GM10266 (cell line): ENCODE results near the gene IFNAR1.
A peak's percentile ranks its signal among the peaks of the same experiment; 100 is the strongest.
"Not testable (repeated sequence)": the region's sequence is repeated elsewhere in the genome, so short reads cannot be mapped to it uniquely, and the experiment has no call there.

Source experiments
- DNase-seq: peaks from one replicate; pipeline ENCODE4 v3.0.0; 2012; ENCODE audit errors: extremely low spot score
- TF ChIP-seq, protein P1 (sequence below): IDR thresholded peaks from 2 replicates; pipeline ENCODE4 v1.5.1; 2012; ENCODE audit warnings: mild to moderate bottlenecking, low read depth; ENCODE audit not compliant: control insufficient read depth, insufficient read depth; ENCODE audit errors: missing control alignments

The IFNAR1 gene

DNA sequence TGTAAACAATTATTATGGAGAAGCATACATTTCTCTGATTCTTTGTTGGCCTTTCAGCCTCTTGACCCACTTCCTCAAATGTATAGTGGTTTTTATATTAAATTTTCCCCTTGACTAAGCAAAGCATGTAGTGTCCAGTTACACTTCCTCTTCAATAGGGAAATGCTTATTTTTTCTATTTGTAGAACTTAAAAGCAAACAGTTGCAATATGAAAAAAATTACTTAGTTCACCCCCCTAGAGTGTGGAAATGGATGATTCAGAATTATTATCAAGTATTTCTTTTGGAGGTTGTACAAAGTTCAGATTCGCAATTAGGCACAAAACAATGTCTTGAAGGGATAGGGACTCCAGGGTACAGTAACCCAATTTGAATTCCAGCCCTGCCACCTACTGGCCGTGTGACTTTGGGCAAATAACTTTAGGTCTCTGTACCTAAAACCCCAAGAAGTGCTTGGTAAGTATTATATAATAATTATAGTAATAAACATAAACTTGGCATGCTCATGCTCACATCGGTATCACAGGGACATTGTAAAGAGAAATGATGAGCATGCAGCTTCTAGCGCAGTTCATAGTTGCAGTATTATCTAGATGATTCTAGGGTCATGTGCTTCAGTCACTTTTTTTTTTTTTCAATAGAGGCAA is 49.8 kb downstream of the IFNAR1 start:
- peak; percentile 37 for DNase-seq
- TF ChIP-seq, protein P1, sequence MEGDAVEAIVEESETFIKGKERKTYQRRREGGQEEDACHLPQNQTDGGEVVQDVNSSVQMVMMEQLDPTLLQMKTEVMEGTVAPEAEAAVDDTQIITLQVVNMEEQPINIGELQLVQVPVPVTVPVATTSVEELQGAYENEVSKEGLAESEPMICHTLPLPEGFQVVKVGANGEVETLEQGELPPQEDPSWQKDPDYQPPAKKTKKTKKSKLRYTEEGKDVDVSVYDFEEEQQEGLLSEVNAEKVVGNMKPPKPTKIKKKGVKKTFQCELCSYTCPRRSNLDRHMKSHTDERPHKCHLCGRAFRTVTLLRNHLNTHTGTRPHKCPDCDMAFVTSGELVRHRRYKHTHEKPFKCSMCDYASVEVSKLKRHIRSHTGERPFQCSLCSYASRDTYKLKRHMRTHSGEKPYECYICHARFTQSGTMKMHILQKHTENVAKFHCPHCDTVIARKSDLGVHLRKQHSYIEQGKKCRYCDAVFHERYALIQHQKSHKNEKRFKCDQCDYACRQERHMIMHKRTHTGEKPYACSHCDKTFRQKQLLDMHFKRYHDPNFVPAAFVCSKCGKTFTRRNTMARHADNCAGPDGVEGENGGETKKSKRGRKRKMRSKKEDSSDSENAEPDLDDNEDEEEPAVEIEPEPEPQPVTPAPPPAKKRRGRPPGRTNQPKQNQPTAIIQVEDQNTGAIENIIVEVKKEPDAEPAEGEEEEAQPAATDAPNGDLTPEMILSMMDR = peak; percentile 64

- TF ChIP-seq, protein P1 = no peak
- DNase-seq = no peak
Measured at GRCh38 chr21:33375101-33375644, 50.4 kb downstream of the IFNAR1 start.

DNA sequence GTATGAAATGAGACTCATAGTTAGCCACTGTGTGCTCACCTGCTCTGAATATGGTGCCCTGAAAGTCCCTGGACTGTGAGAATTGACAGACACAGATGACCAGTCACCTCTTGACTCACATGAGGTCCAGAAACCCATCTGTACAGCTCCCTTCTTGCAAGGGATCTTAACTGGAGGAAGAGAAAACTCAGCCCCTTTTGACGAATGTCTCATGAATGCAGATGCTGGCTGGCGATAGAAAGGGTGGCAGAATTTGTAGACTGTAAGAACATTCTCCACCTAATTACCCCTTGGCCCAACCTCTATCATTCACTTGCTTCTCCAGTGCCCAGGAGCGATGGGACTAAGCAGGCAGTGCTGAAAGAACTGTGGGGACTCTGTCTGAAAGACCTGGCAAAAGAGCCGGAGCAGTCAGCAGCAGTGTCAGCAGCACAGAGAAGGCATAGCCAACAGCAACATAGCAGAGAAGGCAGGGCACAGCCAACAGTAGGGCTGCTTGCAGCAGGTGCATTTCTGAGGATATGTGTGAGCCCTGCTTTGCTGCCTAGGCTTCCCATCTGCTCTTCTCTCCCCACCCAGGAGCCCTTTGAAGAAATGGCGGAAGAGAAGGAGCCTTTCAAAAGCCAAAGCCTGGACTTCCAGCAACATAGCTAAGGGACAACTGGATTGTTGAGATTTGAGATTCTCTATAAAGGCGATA is 52.6 kb downstream of the IFNAR1 start:
- no peak for DNase-seq
- TF ChIP-seq, protein P1 = no peak

GRCh38 chr21:33378081-33378480 is 53.3 kb downstream of the IFNAR1 start:
- no peak for DNase-seq
- TF ChIP-seq, protein P1 = no peak

GRCh38 chr21:33379934-33380333 is 55.2 kb downstream of the IFNAR1 start:
- DNase-seq = not testable (repeated sequence)

DNA sequence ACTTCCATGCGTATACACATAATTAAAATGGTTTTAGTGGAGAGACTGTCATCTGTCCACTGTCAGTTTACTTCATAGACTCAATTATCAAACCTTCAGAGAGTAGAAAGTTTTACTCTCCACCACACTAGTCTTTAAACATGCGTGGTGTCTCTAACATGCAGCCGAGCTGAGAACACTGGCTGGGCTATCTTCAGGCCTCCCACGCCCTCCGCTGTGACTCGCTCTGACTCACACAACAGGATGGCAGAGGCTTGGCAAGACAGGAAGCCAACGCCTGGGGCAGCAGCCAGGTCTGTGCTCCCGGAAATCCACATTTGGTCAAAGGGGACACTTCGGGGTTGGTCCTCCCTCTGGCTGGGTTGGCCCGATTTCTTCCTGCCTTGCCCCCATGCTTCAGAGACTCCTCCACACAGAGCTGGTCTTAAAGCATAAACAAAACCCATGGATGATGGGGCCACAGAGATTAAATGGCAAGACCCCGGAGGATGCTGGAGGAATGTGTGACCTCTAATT is 55.8 kb downstream of the IFNAR1 start:
- DNase-seq = peak; percentile 53

GRCh38 chr21:33381381-33381780 is 56.6 kb downstream of the IFNAR1 start:
- DNase-seq = not testable (repeated sequence)

More for the DNA sequence above, 55.8 kb downstream of the IFNAR1 start:
- TF ChIP-seq, protein P1 = no peak

GRCh38 chr21:33383056-33383888 is 58.5 kb downstream of the IFNAR1 start:
- peak; percentile 67 for DNase-seq

More at GRCh38 chr21:33383056-33383888, 58.5 kb downstream of the IFNAR1 start:
- TF ChIP-seq, protein P1 = no peak
